Transverse colon (tissue), 3 donors: ENCODE measurements around the gene CEP89.

Experiments
- EP300 ChIP-seq: sonication (generic); formaldehyde crosslinking; IDR thresholded peaks from one replicate; pipeline ENCODE4 v1.6.1; 2017; ENCODE audit warnings: antibody characterized with exemption, low read depth
- POLR2A ChIP-seq: fragments of 450-650 bp; IDR thresholded peaks from one replicate; pipeline ENCODE4 v1.6.1; 2016; ENCODE audit warnings: antibody characterized with exemption, mild to moderate bottlenecking, moderate library complexity
- TF ChIP-seq, protein P1 (sequence below), 5 experiments: fragments of 200-600 bp in 3 of 5; fragments of 450-650 bp in 2 of 5; sonication (generic) in 3 of 5; IDR thresholded peaks; 1 replicate in 2 of 5; 2 replicates in 3 of 5; pipeline ENCODE4 v1.5.1; 2016 to 2017; ENCODE audit warnings: antibody characterized with exemption in 5 of 5, inconsistent platforms in 3 of 5, mild to moderate bottlenecking in 2 of 5, moderate library complexity in 1 of 5

DNA sequence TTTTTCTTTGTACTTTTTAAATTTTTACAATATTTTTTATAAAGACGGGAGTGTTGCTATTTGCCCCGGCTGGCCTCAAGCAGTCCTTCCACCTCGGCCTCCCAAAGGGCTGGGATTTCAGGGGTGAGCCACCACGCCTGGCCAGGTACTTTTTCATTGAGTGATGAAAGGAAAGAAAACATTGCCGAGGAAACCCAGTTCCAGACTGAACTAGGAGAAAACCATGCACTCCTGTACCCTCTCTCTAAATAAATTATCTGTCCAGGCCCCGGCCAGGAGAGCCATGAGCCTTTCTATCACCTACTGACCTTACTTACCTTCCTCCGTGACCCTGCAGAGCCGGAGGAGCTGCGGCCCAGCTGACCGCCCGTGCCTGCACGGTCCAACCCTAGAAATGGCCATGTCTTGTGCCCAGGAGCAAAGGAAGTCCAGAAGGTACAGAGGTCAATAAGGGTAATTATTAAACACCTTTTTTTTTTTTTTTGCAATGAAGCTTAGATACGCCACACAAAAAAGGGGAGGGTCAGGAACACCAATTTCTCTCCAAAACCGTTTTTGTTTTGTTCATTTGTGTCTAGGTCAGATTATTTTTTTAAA is 102.3 kb downstream of the CEP89 start, which contains the start of gene SLC7A9:
- TF ChIP-seq, protein P1, sequence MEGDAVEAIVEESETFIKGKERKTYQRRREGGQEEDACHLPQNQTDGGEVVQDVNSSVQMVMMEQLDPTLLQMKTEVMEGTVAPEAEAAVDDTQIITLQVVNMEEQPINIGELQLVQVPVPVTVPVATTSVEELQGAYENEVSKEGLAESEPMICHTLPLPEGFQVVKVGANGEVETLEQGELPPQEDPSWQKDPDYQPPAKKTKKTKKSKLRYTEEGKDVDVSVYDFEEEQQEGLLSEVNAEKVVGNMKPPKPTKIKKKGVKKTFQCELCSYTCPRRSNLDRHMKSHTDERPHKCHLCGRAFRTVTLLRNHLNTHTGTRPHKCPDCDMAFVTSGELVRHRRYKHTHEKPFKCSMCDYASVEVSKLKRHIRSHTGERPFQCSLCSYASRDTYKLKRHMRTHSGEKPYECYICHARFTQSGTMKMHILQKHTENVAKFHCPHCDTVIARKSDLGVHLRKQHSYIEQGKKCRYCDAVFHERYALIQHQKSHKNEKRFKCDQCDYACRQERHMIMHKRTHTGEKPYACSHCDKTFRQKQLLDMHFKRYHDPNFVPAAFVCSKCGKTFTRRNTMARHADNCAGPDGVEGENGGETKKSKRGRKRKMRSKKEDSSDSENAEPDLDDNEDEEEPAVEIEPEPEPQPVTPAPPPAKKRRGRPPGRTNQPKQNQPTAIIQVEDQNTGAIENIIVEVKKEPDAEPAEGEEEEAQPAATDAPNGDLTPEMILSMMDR (IDR thresholded peaks at IDR 0.05) = no peak
- TF ChIP-seq POLR2A (no peak), EP300 (no peak)
